Duodenal mucosa (tissue), 2 donors: Measurements from ENCODE around the gene SYTL3.
A peak's percentile ranks its signal among the peaks of the same experiment; 100 is the strongest.

Experiments used
- H3K27ac ChIP-seq: one replicate; pipeline ENCODE4 v1.7.0; 2013; ENCODE audit warnings: low read depth, low read length
- H3K27me3 ChIP-seq, 2 donors: one replicate each; pipeline ENCODE4 v1.7.0; 2013; ENCODE audit warnings: low read length in 2 of 2, control low read depth in 1 of 2; ENCODE audit not compliant: insufficient read depth in 2 of 2, control insufficient read depth in 1 of 2
- H3K36me3 ChIP-seq, 2 donors: one replicate each; pipeline ENCODE4 v1.7.0; 2013; ENCODE audit warnings: low read length in 2 of 2, control low read depth in 1 of 2; ENCODE audit not compliant: insufficient read depth in 2 of 2, control insufficient read depth in 1 of 2
- H3K4me1 ChIP-seq, 2 donors: one replicate each; pipeline ENCODE4 v1.7.0; 2013; ENCODE audit warnings: low read length in 2 of 2, control low read depth in 1 of 2; ENCODE audit not compliant: insufficient read depth in 2 of 2, control insufficient read depth in 1 of 2
- H3K4me3 ChIP-seq, 2 donors: one replicate each; pipeline ENCODE4 v1.7.0; 2013; ENCODE audit warnings: low read length in 2 of 2, low read depth in 1 of 2
- H3K9ac ChIP-seq, 2 donors: one replicate each; pipeline ENCODE4 v1.7.0; 2013; ENCODE audit warnings: low read length in 2 of 2, low read depth in 1 of 2
- H3K9me3 ChIP-seq, 2 donors: one replicate each; pipeline ENCODE4 v1.7.0; 2013; ENCODE audit warnings: low read length in 2 of 2, control low read depth in 1 of 2; ENCODE audit not compliant: control insufficient read depth in 1 of 2

SYTL3 gene

DNA sequence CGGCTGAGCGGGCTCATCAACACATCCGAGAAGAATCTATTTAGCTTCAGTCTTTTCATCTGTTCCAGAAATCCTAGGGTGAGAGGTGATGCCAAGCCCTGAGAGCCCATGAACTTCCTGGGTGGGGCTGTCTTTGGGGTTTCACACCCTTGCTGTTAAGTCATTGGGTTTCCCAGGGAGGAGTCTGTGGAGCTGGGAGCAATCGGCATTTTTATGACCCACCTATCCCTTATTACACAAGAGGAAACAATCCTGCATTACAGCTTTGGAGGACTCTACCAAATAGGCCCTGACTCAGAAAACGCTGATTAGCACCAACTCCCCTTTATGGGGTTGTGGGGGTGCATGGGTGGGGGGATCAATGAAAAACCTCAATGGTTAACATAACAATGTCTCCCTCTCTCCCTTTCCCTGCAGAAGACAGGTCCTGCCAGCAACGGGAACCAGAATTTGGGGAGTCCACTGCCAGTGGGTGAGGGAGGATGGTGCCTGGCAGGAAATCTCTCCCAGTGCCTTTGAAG lies 123.1 kb downstream of the SYTL3 start:
- Histone ChIP-seq H3K36me3 (peaks cover 69 to 96% of the 10 kb centered on the region in 2 donors), H3K4me1 (peaks cover 14 to 22% of the 10 kb centered on the region in 2 donors), H3K4me3 (no peak overlapping the region), H3K9ac (peak overlapping the region; percentile 6 to 13), H3K27ac (peak overlapping the region; percentile 28), H3K9me3 (no peaks in the 10 kb centered on the region), H3K27me3 (no peaks in the 10 kb centered on the region)

DNA sequence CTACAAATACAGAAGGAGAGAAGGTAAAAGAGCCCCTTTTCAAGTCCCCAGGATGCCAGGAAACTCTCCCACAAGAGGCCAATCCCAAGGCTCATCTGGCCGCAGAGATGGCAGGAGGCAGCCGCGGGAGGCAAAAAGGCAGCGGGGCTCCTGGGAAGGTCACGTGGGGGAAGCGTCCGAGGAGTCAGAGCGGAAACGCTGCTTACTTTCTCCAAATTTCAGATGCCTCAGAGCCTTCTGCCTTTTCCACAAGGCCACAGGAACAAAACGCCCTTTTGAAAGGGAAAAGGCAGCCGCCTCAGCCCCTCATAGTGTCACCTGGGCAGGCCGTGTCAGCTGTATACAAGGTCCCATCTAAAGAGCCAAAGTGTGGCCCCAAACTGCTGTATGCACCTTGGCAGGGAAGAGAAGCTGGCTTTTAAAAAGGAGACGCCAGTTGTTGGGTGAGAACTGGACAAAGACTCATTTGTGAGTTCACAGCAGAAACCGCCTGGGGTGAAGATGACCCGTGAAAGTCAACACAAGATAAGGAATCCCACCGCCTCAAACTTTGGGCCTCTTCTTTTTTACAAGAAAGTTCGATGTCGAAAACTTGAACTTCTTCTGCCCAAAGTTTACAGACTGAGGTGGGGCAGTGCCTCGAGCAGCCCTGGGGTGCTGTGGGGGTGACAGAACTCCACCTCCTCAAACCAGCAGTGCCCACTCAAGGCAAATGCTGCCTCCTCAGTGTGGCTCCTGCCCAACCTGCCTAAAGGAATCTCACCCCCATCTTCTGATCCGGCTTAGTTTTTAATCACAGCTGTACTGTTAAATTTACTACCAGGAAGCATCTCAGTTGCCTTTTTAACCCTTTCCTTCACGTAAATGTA lies 124.0 kb downstream of the SYTL3 start:
- Histone ChIP-seq H3K4me3 (no peak overlapping the region), H3K27ac (no peak overlapping the region), H3K9me3 (no peaks in the 10 kb centered on the region), H3K36me3 (peaks cover 60 to 93% of the 10 kb centered on the region in 2 donors), H3K27me3 (no peaks in the 10 kb centered on the region), H3K9ac (peak overlapping the region; percentile 6 to 13), H3K4me1 (peaks cover 14 to 22% of the 10 kb centered on the region in 2 donors)

- H3K36me3 ChIP-seq: peaks cover 49 to 84% of the 10 kb centered on the region in 2 donors
These were observed 125.0 kb downstream of the SYTL3 start for GRCh38 chr6:158774717-158775449.

DNA sequence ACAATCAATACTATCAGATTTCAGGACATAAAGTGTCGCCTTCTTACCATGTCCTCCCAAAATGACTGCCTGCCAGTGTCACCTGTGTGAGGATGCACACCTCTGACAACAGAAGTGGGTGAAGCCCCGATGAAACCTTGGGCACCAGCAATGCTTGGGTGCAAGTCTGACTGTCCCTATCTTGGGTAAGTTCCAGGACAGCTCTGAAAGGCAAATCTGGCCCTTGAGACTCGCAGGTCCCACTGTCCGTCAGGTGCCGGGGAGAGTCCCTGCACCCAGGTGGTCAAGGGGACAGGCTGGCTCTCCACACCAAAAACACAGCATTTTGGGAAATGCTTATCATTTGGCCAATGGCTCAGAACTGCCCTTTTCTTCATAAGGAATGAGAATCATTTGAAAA lies 126.0 kb downstream of the SYTL3 start:
- Histone ChIP-seq H3K9ac (no peak overlapping the region), H3K4me3 (no peak overlapping the region), H3K27me3 (no peaks in the 10 kb centered on the region), H3K27ac (no peak overlapping the region), H3K36me3 (peaks cover 42 to 83% of the 10 kb centered on the region in 2 donors), H3K9me3 (no peaks in the 10 kb centered on the region), H3K4me1 (peaks cover 14 to 22% of the 10 kb centered on the region in 2 donors)

More at GRCh38 chr6:158774717-158775449, 125.0 kb downstream of the SYTL3 start:
- Histone ChIP-seq H3K27me3 (no peaks in the 10 kb centered on the region), H3K4me3 (no peak overlapping the region), H3K4me1 (peaks cover 14 to 22% of the 10 kb centered on the region in 2 donors), H3K9me3 (no peaks in the 10 kb centered on the region), H3K27ac (no peak overlapping the region), H3K9ac (no peak overlapping the region)

- H3K36me3 ChIP-seq: peaks cover 43 to 83% of the 10 kb centered on the region in 2 donors
These were observed 126.9 kb downstream of the SYTL3 start for GRCh38 chr6:158776737-158777136.

GRCh38 chr6:158777510-158777909 lies 127.7 kb downstream of the SYTL3 start:
- peaks cover 43 to 82% of the 10 kb centered on the region in 2 donors for H3K36me3 ChIP-seq

More at GRCh38 chr6:158776737-158777136, 126.9 kb downstream of the SYTL3 start:
- Histone ChIP-seq H3K9me3 (no peaks in the 10 kb centered on the region), H3K4me3 (no peak overlapping the region), H3K27ac (no peak overlapping the region), H3K4me1 (peaks cover 19 to 30% of the 10 kb centered on the region in 2 donors), H3K27me3 (no peaks in the 10 kb centered on the region), H3K9ac (no peak overlapping the region)

DNA sequence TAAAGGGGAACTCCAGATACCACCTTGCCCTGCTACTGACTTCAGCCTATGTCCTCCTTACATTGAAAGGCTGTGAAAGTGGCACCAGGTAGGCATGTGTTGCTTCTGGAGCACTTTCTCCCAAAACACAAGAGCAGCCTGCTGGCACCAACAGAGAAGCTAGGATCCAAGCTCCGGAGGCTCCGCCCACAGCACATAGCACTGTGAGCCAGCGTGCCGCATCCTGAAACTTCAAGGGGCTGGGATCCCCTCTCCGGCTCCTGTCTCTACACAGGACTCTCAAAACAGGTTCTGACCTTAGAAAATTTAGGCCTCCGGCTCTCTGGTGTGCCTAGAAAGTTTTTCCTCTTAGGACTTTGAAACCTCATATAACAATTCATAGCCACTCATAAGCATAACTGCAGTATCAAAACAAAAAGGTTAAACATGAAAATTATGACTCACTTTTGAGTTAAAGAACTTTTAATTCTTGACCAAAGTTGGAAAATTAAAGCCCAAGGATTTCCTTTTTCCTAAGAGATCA lies 128.2 kb downstream of the SYTL3 start:
- Histone ChIP-seq H3K9me3 (no peaks in the 10 kb centered on the region), H3K4me1 (peaks cover 19 to 25% of the 10 kb centered on the region in 2 donors), H3K27ac (no peak overlapping the region), H3K4me3 (no peak overlapping the region), H3K27me3 (no peaks in the 10 kb centered on the region), H3K36me3 (peaks cover 47 to 85% of the 10 kb centered on the region in 2 donors), H3K9ac (no peak overlapping the region)

More at GRCh38 chr6:158777510-158777909, 127.7 kb downstream of the SYTL3 start:
- no peaks in the 10 kb centered on the region for H3K9me3 ChIP-seq
- no peaks in the 10 kb centered on the region for H3K27me3 ChIP-seq
- no peak overlapping the region for H3K27ac ChIP-seq
- no peak overlapping the region for H3K9ac ChIP-seq
- H3K4me1 ChIP-seq: peaks cover 19 to 28% of the 10 kb centered on the region in 2 donors
- no peak overlapping the region for H3K4me3 ChIP-seq

DNA sequence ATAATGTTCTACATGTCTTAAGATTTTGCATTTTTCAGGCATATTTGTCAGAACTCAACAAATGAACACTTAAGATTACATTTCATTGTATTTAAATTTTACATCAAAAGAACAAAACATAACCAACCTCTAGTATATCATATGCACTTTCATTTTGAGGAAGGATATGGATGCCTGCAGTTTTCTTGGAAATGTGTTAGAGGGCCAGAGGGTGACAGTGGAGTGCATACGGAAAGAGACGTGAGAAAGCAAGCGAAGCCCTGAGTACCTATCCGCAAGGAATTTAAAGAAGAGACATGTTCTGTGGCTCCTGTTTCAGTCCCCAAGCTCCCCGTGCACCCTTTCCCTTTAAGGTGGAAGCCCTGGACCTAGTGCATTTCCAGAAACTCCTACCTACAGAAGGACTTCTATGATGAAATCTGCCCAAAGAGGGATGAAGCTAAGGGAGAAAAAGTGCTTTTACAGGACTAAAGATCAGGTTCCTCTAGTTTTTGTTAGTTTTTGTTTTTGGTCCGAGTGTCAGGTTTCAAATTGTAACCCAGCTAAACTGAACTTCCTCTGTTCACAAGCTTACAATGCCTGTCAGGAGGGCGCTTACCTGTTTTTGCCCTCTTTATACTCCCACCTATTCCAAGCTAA lies 130.5 kb downstream of the SYTL3 start:
- H3K36me3 ChIP-seq: peaks cover 60 to 86% of the 10 kb centered on the region in 2 donors

GRCh38 chr6:158780988-158781691 lies 131.3 kb downstream of the SYTL3 start:
- H3K4me1 ChIP-seq: peaks cover 11 to 12% of the 10 kb centered on the region in 2 donors

More for the DNA sequence above, 130.5 kb downstream of the SYTL3 start:
- no peak overlapping the region for H3K4me3 ChIP-seq
- H3K27ac ChIP-seq: no peak overlapping the region
- peaks cover 11 to 12% of the 10 kb centered on the region in 2 donors for H3K4me1 ChIP-seq
- no peaks in the 10 kb centered on the region for H3K9me3 ChIP-seq
- H3K27me3 ChIP-seq: no peaks in the 10 kb centered on the region
- no peak overlapping the region for H3K9ac ChIP-seq

More at GRCh38 chr6:158780988-158781691, 131.3 kb downstream of the SYTL3 start:
- H3K9me3 ChIP-seq: no peaks in the 10 kb centered on the region
- H3K36me3 ChIP-seq: peaks cover 53 to 84% of the 10 kb centered on the region in 2 donors
- no peaks in the 10 kb centered on the region for H3K27me3 ChIP-seq
- no peak overlapping the region for H3K9ac ChIP-seq
- no peak overlapping the region for H3K27ac ChIP-seq
- H3K4me3 ChIP-seq: no peak overlapping the region
